Uterus (tissue), 2 donors: Measurements from ENCODE around the gene MS4A14.

ENCODE experiments used
- POLR2A ChIP-seq, 2 donors: fragments of 450-650 bp; IDR thresholded peaks; one replicate each; pipeline ENCODE4 v1.6.1; 2016; ENCODE audit warnings: antibody characterized with exemption in 2 of 2, mild to moderate bottlenecking in 1 of 2, moderate library complexity in 1 of 2
- TF ChIP-seq, protein P1 (sequence below), 4 experiments: fragments of 200-600 bp in 2 of 4; fragments of 450-650 bp in 2 of 4; sonication (generic) in 2 of 4; IDR thresholded peaks; one replicate each; pipeline ENCODE4 v1.5.1; 2016 to 2019; ENCODE audit warnings: antibody characterized with exemption in 4 of 4, mild to moderate bottlenecking in 2 of 4, moderate library complexity in 1 of 4

DNA sequence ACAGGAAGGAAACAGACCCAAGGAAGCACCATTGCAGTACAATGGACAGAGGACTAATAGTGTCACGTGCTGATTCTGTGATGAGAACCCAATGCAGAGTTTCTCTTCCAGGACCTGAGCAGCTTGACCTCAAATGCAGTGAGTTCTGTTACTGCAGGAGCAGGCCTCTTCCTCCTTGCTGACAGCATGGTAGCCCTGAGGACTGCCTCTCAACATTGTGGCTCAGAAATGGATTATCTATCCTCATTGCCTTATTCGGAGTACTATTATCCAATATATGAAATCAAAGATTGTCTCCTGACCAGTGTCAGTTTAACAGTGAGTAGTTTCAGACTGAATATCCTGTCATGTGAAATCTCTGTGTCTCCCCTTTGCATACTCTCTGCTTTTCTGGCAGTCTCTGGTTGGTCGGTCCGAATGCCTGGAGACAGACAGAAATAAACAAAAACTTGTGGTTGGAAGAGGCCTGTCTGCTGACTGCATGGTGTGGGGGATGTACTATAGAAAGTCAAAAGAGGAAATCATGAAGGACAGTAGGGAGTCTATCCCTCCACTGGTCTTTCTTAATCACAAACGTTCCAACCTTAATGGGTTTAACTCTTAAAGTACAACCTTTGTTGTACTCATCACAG lies 6.9 kb upstream of the MS4A14 start:
- TF ChIP-seq, protein P1, sequence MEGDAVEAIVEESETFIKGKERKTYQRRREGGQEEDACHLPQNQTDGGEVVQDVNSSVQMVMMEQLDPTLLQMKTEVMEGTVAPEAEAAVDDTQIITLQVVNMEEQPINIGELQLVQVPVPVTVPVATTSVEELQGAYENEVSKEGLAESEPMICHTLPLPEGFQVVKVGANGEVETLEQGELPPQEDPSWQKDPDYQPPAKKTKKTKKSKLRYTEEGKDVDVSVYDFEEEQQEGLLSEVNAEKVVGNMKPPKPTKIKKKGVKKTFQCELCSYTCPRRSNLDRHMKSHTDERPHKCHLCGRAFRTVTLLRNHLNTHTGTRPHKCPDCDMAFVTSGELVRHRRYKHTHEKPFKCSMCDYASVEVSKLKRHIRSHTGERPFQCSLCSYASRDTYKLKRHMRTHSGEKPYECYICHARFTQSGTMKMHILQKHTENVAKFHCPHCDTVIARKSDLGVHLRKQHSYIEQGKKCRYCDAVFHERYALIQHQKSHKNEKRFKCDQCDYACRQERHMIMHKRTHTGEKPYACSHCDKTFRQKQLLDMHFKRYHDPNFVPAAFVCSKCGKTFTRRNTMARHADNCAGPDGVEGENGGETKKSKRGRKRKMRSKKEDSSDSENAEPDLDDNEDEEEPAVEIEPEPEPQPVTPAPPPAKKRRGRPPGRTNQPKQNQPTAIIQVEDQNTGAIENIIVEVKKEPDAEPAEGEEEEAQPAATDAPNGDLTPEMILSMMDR (IDR thresholded peaks at IDR 0.05): no peak
- no peak for TF ChIP-seq POLR2A (IDR thresholded peaks at IDR 0.05)
